ENCODE data around the gene ZNF189.

DNA sequence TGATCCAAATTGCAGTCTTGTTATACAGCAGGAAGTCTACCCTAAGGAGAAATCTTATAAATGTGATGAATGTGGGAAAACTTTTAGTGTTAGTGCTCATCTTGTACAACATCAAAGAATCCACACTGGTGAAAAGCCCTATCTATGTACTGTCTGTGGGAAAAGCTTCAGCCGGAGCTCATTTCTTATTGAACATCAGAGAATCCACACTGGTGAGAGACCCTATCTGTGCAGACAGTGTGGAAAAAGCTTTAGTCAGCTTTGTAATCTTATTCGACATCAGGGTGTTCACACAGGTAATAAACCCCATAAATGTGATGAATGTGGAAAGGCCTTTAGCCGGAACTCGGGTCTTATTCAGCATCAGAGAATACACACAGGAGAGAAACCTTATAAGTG lies 10.4 kb downstream of the ZNF189 start:
- TF ChIP-seq CTCF (IDR thresholded peaks at IDR 0.05; ENCODE audit: low read depth, low read length) (no peak), EZH2phosphoT487 (IDR thresholded peaks at IDR 0.05; ENCODE audit: low read depth) (no peak)

All from OCI-LY3 (cell line).